A549 (cell line): ENCODE results near the gene PLCB1. TPM values are rescaled to one million over a fixed set of nuclear protein-coding genes. Genes with fewer than 3 reads are reported as not detected.

ENCODE experiments used
- ATAC-seq, 2 experiments: fragments of 200-7000 bp in 1 of 2; fragments of >200 bp in 1 of 2; cut with Nextera tagmentation in 1 of 2; cut with Tn5 transposase in 1 of 2; 3 replicates each; pipeline versions ENCODE4 v1.8.0 to v1.9.1; 2018 to 2020; ENCODE audit warnings: mild to moderate bottlenecking in 1 of 2, moderate library complexity in 1 of 2
- CTCF ChIA-PET: fragments of 300-600 bp; sonication (Branson Sonifier 250); formaldehyde crosslinking; extraction: SDS; loops from one replicate; lab custom pipeline; 2021; ENCODE audit warnings: antibody characterized with exemption, inconsistent platforms; lab: Yijun Ruan, JAX
- POLR2A ChIA-PET: fragments of 350-600 bp; formaldehyde crosslinking; extraction: SDS; loops from one replicate; lab custom pipeline; 2021; ENCODE audit warnings: antibody characterized with exemption, inconsistent platforms; lab: Yijun Ruan, JAX
- DNase-seq, 2 experiments: peaks; one replicate each; pipeline versions ENCODE4 v3.0.0 to v3.0.0-alpha.2; 2011 to 2016; ENCODE audit warnings: low read depth in 1 of 2, low spot score in 1 of 2
- FAIRE-seq: peaks from 2 replicates; lab custom pipeline; 2011; peaks lifted over from hg19 to GRCh38; lab: Jason Lieb, UNC
- H3K27ac ChIP-seq, 2 experiments: fragments of >200 bp; sonication (Bioruptor Twin); formaldehyde crosslinking; 3 replicates each; pipeline ENCODE4 v1.5.1; 2016 to 2017
- H3K4me1 ChIP-seq: fragments of >200 bp; sonication (Bioruptor Twin); formaldehyde crosslinking; 3 replicates; pipeline ENCODE4 v1.6.1; 2016
- H3K4me2 ChIP-seq: fragments of >200 bp; sonication (Bioruptor Twin); formaldehyde crosslinking; 3 replicates; pipeline ENCODE4 v1.6.1; 2016
- H3K4me3 ChIP-seq: fragments of >200 bp; sonication (Bioruptor Twin); formaldehyde crosslinking; 3 replicates; pipeline ENCODE4 v1.5.1; 2016
- H3K9me3 ChIP-seq: fragments of >200 bp; sonication (Bioruptor Twin); formaldehyde crosslinking; 3 replicates; pipeline ENCODE4 v1.6.1; 2016
- BHLHE40 ChIP-seq: IDR thresholded peaks from 2 replicates; pipeline ENCODE4 v1.6.1; 2012; ENCODE audit warnings: low read depth, low read length, inconsistent platforms
- CBX8 ChIP-seq: fragments of 200-600 bp; sonication (generic); IDR thresholded peaks from 2 replicates; pipeline ENCODE4 v1.6.1; 2016
- CHD2 ChIP-seq: fragments of 150-350 bp; IDR thresholded peaks from 2 replicates; pipeline ENCODE4 v1.6.1; 2014; ENCODE audit warnings: low read length; ENCODE audit not compliant: partially characterized antibody
- ELK1 ChIP-seq: fragments of 150-350 bp; IDR thresholded peaks from 2 replicates; pipeline ENCODE4 v1.6.1; 2014; ENCODE audit warnings: low read depth, mild to moderate bottlenecking, low read length
- ESRRA ChIP-seq: fragments of 150-350 bp; IDR thresholded peaks from 2 replicates; pipeline ENCODE4 v1.6.1; 2014; ENCODE audit warnings: mild to moderate bottlenecking, low read length, borderline replicate concordance
- FOSB ChIP-seq: fragments of 250-450 bp; sonication (Bioruptor Pico); IDR thresholded peaks from 2 replicates; pipeline ENCODE4 v1.5.0; 2020; ENCODE audit warnings: mild to moderate bottlenecking, moderate library complexity
- HEYL ChIP-seq: fragments of 250-450 bp; sonication (Bioruptor Pico); IDR thresholded peaks from 2 replicates; pipeline ENCODE4 v1.8.0; 2021; ENCODE audit warnings: mild to moderate bottlenecking, moderate library complexity
- HOXB5 ChIP-seq: fragments of 250-450 bp; sonication (Bioruptor Pico); IDR thresholded peaks from 2 replicates; pipeline ENCODE4 v1.5.0; 2020; ENCODE audit warnings: mild to moderate bottlenecking, moderate library complexity
- KDM1A ChIP-seq: fragments of 200-600 bp; sonication (generic); IDR thresholded peaks from 2 replicates; pipeline ENCODE4 v1.6.1; 2016; ENCODE audit warnings: low read depth, mild to moderate bottlenecking
- NPAS2 ChIP-seq: fragments of 250-450 bp; sonication (Bioruptor Pico); IDR thresholded peaks from 2 replicates; pipeline ENCODE4 v1.8.0; 2022; ENCODE audit warnings: mild to moderate bottlenecking, moderate library complexity, borderline replicate concordance
- POLR2A ChIP-seq: IDR thresholded peaks from 2 replicates; pipeline ENCODE4 v1.6.1; 2012; ENCODE audit warnings: mild to moderate bottlenecking, low read length
- RARB ChIP-seq: fragments of 250-450 bp; sonication (Bioruptor Pico); IDR thresholded peaks from 2 replicates; pipeline ENCODE4 v1.8.0; 2021; ENCODE audit warnings: mild to moderate bottlenecking, moderate library complexity
- RFX5 ChIP-seq: fragments of 450-650 bp; IDR thresholded peaks from 2 replicates; pipeline ENCODE4 v1.7.1; 2014; ENCODE audit warnings: antibody characterized with exemption, mild to moderate bottlenecking, moderate library complexity
- SREBF2 ChIP-seq: fragments of 450-650 bp; IDR thresholded peaks from 2 replicates; pipeline ENCODE4 v1.6.1; 2014; ENCODE audit warnings: mild to moderate bottlenecking, moderate library complexity
- ZSCAN20 ChIP-seq: fragments of 250-450 bp; sonication (Bioruptor Pico); IDR thresholded peaks from 2 replicates; pipeline ENCODE4 v1.8.0; 2022; ENCODE audit warnings: mild to moderate bottlenecking, moderate library complexity
- WGBS: methylation state at CpG from one replicate; pipeline ENCODE4 v1.1.6; 2017; ENCODE audit errors: missing lambda C conversion rate; 5-methylcytosine and 5-hydroxymethylcytosine counted together
- polyA plus RNA-seq, 4 experiments: library from polyadenylated mRNA; depleted of rRNA in 3 of 4; stranded (reverse); fragments of >200 nt; fragmentation: RNase III in 1 of 4; extraction: RNeasy Plus Mini Kit Qiagen cat#74134 plus additional on column Dnase treatment in 1 of 4; gene quantifications; 2 replicates in 3 of 4; 3 replicates in 1 of 4; pipeline ENCODE4 v1.2.3, GENCODE V29; 2011 to 2017
- TF ChIP-seq, protein P1 (sequence below): fragments of 450-650 bp; IDR thresholded peaks from 2 replicates; pipeline ENCODE4 v1.6.1; 2014; ENCODE audit warnings: antibody characterized with exemption
- TF ChIP-seq, protein P2 (sequence below): fragments of >200 bp; sonication (Bioruptor Twin); formaldehyde crosslinking; IDR thresholded peaks from 3 replicates; pipeline ENCODE4 v1.5.1; 2016
- TF ChIP-seq, protein P3 (sequence below): fragments of 200-600 bp; sonication (generic); IDR thresholded peaks from 2 replicates; pipeline ENCODE4 v1.6.1; 2016; ENCODE audit warnings: antibody characterized with exemption, mild to moderate bottlenecking, moderate library complexity
- TF ChIP-seq, protein P4 (sequence below): fragments of >200 bp; sonication (Bioruptor Twin); formaldehyde crosslinking; IDR thresholded peaks from 3 replicates; pipeline ENCODE4 v1.6.1; 2016
- TF ChIP-seq, protein P5 (sequence below): fragments of 250-450 bp; sonication (Bioruptor Pico); IDR thresholded peaks from 2 replicates; pipeline ENCODE4 v1.5.0; 2021; ENCODE audit warnings: mild to moderate bottlenecking, moderate library complexity, borderline replicate concordance

The PLCB1 gene
- polyA plus RNA-seq, 2 of the 4 experiments (the other 2 are of a cell fraction) = 0.97 to 6.3 TPM

GRCh38 chr20:8932192-8933165 is 800.4 kb downstream of the PLCB1 start:
- TF ChIP-seq CHD2 = no peak
- no peak for TF ChIP-seq RFX5
- TF ChIP-seq HEYL (CRISPR knock-in tag) = no peak
- TF ChIP-seq, protein P1, sequence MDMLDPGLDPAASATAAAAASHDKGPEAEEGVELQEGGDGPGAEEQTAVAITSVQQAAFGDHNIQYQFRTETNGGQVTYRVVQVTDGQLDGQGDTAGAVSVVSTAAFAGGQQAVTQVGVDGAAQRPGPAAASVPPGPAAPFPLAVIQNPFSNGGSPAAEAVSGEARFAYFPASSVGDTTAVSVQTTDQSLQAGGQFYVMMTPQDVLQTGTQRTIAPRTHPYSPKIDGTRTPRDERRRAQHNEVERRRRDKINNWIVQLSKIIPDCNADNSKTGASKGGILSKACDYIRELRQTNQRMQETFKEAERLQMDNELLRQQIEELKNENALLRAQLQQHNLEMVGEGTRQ = no peak
- TF ChIP-seq, protein P2, sequence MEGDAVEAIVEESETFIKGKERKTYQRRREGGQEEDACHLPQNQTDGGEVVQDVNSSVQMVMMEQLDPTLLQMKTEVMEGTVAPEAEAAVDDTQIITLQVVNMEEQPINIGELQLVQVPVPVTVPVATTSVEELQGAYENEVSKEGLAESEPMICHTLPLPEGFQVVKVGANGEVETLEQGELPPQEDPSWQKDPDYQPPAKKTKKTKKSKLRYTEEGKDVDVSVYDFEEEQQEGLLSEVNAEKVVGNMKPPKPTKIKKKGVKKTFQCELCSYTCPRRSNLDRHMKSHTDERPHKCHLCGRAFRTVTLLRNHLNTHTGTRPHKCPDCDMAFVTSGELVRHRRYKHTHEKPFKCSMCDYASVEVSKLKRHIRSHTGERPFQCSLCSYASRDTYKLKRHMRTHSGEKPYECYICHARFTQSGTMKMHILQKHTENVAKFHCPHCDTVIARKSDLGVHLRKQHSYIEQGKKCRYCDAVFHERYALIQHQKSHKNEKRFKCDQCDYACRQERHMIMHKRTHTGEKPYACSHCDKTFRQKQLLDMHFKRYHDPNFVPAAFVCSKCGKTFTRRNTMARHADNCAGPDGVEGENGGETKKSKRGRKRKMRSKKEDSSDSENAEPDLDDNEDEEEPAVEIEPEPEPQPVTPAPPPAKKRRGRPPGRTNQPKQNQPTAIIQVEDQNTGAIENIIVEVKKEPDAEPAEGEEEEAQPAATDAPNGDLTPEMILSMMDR = no peak
- TF ChIP-seq, all 56 proteins: peak for 0
- H3K4me1 ChIP-seq = no peaks in the 10 kb centered on the region
- H3K4me3 ChIP-seq = no peak overlapping the region
- ChIA-PET CTCF (interaction anchor here (1.4 kb wide), 1 partner anchor 13 kb away, joined by 4 read pairs; no protein-coding TSS in a partner anchor), POLR2A (no interaction called here)
- peak; percentile 15 to 42 for DNase-seq
- FAIRE-seq = peak; percentile 70
- WGBS = 41% methylated on average over 3 of the region's 3 CpGs
- H3K27ac ChIP-seq = no peak overlapping the region
- H3K9me3 ChIP-seq = no peaks in the 10 kb centered on the region
- ATAC-seq = peak; percentile 56 to 76; a peak in 5 of 6 replicates
- no peak overlapping the region for H3K4me2 ChIP-seq

- Histone ChIP-seq H3K9me3 (no peaks in the 10 kb centered on the region), H3K27ac (peak overlapping the region in 1 of 2 experiments; percentile 20; a peak in 1 of 6 replicates), H3K4me2 (no peak overlapping the region), H3K4me1 (no peaks in the 10 kb centered on the region), H3K4me3 (no peak overlapping the region)
- DNase-seq (no peak), ATAC-seq (no peak), FAIRE-seq (no peak)
- ChIA-PET CTCF (no interaction called here), POLR2A (no interaction called here)
- TF ChIP-seq ELK1 (no peak), SREBF2 (no peak), CBX8 (no peak), FOSB (CRISPR knock-in tag) (no peak), NPAS2 (CRISPR knock-in tag) (no peak), RARB (CRISPR knock-in tag) (no peak), KDM1A (no peak), BHLHE40 (no peak), ZSCAN20 (CRISPR knock-in tag) (no peak), HEYL (CRISPR knock-in tag) (no peak), ESRRA (no peak), HOXB5 (no peak), POLR2A (no peak)
- TF ChIP-seq, protein P3, sequence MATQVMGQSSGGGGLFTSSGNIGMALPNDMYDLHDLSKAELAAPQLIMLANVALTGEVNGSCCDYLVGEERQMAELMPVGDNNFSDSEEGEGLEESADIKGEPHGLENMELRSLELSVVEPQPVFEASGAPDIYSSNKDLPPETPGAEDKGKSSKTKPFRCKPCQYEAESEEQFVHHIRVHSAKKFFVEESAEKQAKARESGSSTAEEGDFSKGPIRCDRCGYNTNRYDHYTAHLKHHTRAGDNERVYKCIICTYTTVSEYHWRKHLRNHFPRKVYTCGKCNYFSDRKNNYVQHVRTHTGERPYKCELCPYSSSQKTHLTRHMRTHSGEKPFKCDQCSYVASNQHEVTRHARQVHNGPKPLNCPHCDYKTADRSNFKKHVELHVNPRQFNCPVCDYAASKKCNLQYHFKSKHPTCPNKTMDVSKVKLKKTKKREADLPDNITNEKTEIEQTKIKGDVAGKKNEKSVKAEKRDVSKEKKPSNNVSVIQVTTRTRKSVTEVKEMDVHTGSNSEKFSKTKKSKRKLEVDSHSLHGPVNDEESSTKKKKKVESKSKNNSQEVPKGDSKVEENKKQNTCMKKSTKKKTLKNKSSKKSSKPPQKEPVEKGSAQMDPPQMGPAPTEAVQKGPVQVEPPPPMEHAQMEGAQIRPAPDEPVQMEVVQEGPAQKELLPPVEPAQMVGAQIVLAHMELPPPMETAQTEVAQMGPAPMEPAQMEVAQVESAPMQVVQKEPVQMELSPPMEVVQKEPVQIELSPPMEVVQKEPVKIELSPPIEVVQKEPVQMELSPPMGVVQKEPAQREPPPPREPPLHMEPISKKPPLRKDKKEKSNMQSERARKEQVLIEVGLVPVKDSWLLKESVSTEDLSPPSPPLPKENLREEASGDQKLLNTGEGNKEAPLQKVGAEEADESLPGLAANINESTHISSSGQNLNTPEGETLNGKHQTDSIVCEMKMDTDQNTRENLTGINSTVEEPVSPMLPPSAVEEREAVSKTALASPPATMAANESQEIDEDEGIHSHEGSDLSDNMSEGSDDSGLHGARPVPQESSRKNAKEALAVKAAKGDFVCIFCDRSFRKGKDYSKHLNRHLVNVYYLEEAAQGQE = no peak
- TF ChIP-seq, protein P4, sequence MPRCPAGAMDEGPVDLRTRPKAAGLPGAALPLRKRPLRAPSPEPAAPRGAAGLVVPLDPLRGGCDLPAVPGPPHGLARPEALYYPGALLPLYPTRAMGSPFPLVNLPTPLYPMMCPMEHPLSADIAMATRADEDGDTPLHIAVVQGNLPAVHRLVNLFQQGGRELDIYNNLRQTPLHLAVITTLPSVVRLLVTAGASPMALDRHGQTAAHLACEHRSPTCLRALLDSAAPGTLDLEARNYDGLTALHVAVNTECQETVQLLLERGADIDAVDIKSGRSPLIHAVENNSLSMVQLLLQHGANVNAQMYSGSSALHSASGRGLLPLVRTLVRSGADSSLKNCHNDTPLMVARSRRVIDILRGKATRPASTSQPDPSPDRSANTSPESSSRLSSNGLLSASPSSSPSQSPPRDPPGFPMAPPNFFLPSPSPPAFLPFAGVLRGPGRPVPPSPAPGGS = no peak
- TF ChIP-seq, protein P5, sequence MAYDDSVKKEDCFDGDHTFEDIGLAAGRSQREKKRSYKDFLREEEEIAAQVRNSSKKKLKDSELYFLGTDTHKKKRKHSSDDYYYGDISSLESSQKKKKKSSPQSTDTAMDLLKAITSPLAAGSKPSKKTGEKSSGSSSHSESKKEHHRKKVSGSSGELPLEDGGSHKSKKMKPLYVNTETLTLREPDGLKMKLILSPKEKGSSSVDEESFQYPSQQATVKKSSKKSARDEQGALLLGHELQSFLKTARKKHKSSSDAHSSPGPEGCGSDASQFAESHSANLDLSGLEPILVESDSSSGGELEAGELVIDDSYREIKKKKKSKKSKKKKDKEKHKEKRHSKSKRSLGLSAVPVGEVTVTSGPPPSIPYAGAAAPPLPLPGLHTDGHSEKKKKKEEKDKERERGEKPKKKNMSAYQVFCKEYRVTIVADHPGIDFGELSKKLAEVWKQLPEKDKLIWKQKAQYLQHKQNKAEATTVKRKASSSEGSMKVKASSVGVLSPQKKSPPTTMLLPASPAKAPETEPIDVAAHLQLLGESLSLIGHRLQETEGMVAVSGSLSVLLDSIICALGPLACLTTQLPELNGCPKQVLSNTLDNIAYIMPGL (CRISPR knock-in tag) = no peak
- WGBS = 42% methylated on average over 1 of the region's 1 CpG
Measured at GRCh38 chr20:8933381-8933807, 801.3 kb downstream of the PLCB1 start.
